Activated naive CD4-positive, alpha-beta T cell (primary cell): Measurements from ENCODE around the gene IMP3.

Experiments used
- DNase-seq, 4 experiments: peaks; one replicate each; lab custom pipeline; 2025; lab: John Stamatoyannopoulos, UW

IMP3 gene

GRCh38 chr15:75620841-75621391 is 19.1 kb downstream of the IMP3 start:
- no peak for DNase-seq

DNA sequence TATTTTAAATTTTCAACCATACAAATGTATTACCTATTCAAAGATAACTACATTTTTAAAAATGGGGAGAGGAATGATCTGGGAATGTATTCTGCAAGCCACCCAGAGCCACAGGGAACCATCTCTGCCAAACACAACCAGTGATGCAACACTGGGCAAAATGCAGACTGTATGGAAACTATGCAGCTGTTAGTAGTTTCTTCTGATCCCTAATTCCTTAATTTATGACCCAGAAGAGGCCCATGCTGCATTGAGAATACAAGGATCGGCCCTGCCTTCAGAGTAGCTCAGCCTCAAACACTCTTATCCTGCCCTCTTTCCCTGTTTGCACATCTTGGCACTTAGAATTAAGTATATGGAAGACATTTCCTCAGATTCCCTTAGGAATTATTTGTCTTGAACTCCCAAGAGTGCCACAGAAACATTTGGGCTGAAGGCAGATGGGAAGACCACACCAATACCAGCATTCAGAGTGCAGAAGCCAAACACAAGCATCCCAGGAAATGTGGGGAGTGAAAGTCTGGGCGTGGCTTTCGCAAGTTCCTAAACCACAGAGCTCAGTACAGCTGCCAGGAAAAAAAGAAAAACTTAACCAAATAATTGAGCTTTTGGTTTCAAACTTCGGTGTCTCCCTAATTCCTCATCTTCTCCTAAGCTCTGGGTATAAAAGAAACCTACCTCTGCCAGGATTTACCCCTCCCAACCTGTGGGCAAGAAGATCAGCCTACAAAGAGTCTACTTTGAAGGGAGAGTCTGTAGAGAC is 19.8 kb downstream of the IMP3 start:
- no peak for DNase-seq

DNA sequence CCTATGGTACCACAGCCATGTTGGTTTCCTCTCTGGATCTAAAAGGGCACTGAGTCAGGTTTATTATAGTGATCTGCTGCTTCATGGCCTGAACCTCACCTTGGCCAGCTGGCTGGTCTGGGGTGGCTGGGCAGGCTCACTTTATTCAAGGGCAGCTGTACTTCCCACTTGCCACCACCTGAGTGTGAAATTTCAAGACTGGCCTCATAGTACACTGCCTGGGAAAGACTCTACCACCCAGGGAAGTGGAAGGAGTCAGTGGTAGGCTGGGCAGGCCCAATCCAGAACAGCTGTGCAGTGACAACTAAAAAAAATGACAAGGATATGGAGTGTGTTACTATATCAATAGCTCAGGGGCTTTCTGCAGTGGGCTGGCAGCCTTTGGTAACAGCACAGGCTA is 23.3 kb downstream of the IMP3 start:
- DNase-seq, result no peak

- no peak for DNase-seq
Observed at GRCh38 chr15:75606711-75607699, 33.0 kb downstream of the IMP3 start.

DNA sequence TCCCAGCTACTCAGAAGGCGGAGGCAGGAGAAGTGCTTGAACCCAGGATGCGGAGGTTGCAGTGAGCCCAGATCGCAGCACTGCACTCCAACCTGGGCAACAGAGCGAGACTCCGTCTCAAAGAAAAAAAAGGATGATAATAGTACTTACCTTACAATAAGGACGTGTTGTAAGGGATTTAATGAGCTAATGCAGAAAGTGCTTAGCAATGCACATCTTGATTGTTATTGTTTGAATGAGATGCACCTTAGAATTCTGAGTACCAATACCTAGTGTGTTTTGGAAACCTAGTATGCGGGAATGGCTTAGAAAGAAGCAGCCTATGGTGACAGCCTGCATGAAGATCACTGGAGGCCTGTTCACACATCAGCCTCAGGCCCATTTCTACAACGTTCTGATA is 34.0 kb downstream of the IMP3 start:
- no peak for DNase-seq

DNA sequence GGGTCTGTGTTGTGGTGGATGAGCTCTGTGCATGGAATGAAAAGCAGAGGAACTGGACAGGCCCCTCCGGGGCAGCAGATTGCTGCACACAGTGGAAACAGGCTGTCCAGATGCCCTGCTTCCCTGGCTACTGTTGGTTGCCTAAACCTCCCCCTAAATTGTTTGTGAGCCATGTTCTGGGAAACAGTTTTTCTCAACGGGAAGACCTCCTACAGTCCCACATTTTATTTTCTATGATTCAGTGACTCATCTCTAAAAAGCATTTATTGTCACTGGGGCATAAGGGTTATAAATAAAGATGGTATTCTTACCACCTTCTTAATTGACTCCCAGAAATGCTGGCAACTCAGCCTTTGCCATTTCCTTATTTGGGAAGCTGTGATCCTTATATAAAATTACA is 40.6 kb downstream of the IMP3 start:
- DNase-seq, result no peak

GRCh38 chr15:75598361-75598760 is 41.7 kb downstream of the IMP3 start:
- DNase-seq, result no peak

GRCh38 chr15:75597667-75598341 is 42.2 kb downstream of the IMP3 start:
- no peak for DNase-seq

DNA sequence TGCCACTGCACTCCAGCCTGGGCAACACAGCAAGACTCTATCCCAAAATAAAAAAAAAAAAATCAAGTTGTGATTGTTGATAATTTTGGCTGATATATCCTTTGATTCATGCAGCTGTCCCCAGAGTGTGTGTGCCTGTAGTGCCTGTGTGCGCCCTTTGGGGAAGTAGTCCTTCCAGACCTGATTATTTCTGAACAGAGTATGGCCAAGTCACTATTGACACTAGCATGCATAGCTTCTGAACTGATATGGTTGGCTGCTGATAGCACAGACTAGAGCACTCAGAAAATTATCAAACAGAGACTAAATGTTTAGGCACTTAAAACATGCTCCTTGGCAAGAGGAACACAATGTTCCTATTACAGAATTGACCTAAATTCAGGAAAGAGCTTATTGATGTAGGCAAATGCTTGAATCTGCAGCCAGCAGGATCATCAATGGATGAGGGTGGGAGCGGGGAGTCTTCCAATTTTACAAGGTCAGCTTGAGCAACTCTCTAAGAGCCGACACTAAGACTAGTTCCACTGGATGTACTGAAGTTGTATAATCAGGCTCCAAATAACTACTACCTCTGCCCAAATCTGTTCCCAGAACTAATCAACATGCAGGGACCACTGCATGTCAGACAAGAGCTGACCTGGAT is 43.2 kb downstream of the IMP3 start:
- DNase-seq, result no peak

GRCh38 chr15:75594276-75594675 is 45.7 kb downstream of the IMP3 start:
- no peak for DNase-seq

DNA sequence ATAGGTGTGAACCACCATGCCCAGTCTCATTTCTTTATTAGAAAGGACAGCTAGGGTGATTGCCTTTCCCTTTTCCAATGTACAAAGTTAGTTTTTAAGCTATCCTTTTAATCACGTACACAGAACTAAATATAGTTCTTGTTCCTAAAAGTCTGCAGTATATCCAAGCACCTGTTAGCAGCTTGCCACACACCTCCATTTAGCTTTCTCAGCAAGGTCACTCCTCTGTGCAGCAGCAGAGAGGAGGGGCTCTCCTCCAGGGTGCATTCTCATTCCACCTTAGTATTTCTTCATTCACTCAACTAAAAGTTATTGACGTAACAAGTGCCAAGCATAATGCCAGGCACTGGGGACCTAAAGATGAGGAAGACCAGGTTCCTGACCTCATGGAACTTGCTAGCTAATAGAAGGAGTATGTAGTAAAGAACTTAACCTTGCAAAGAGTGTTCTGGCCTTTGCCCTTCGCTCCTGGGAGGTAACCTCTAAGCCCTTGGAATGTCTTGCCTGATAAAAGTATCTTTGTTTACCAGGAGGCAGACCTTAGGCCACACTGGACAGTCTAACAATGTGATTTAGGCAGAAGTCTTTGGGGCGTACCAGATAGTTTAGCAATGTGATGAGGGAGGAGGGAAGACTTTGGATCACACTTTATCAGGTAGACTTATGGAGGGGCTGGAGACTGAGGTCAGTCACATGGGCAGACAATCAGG is 48.2 kb downstream of the IMP3 start:
- DNase-seq, result no peak

DNA sequence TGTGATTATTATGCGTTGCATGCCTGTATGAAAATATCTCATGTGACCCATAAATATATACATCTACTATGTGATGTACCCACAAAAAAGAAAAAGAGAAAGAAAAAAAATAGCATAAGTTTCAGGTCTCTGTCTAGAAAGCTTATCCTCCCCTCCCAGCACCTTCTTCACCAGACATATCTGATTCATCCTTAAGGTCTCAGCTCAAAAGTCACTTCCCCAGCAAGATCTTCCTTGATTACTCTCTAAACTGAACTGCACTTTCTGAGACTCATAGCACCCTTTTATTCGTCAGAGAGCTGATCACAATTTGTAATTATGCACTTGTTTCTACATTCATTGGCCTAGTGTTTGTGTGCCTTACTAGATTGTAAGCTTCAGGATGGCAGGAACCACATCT is 49.8 kb downstream of the IMP3 start:
- no peak for DNase-seq
